H9 (cell line): ENCODE data around the gene DPP6. TPM values are rescaled to one million over a fixed set of nuclear protein-coding genes. Genes with fewer than 3 reads are reported as not detected.

Experiments used
- DNase-seq: peaks from one replicate; pipeline ENCODE4 v3.0.0-alpha.2; 2017
- H2AFZ ChIP-seq: one replicate; pipeline ENCODE4 v1.6.1; 2013; ENCODE audit warnings: mild to moderate bottlenecking, low read length, control low read depth, moderate library complexity
- H2AK5ac ChIP-seq: 2 replicates; pipeline ENCODE4 v1.6.1; 2013; ENCODE audit warnings: low read length, control low read depth, mixed read lengths; ENCODE audit not compliant: insufficient read length
- H2BK120ac ChIP-seq: one replicate; pipeline ENCODE4 v1.6.1; 2013; ENCODE audit warnings: low read depth, mild to moderate bottlenecking, low read length, control low read depth, inconsistent platforms; ENCODE audit not compliant: poor library complexity, severe bottlenecking
- H2BK12ac ChIP-seq: 2 replicates; pipeline ENCODE4 v1.6.1; 2013; ENCODE audit warnings: low read length, control low read depth, mixed read lengths, low read depth; ENCODE audit not compliant: insufficient read length
- H2BK15ac ChIP-seq: 2 replicates; pipeline ENCODE4 v1.6.1; 2013; ENCODE audit warnings: low read depth, low read length, control low read depth
- H2BK20ac ChIP-seq: one replicate; pipeline ENCODE4 v1.6.1; 2013; ENCODE audit warnings: low read depth, mild to moderate bottlenecking, low read length, control low read depth, inconsistent platforms; ENCODE audit not compliant: poor library complexity, severe bottlenecking
- H2BK5ac ChIP-seq: 2 replicates; pipeline ENCODE4 v1.6.1; 2013; ENCODE audit warnings: low read length, control low read depth, mixed read lengths; ENCODE audit not compliant: insufficient read length
- H3K14ac ChIP-seq: 2 replicates; pipeline ENCODE4 v1.6.1; 2013; ENCODE audit warnings: low read length, control low read depth; ENCODE audit not compliant: insufficient read depth
- H3K18ac ChIP-seq: 2 replicates; pipeline ENCODE4 v1.6.1; 2013; ENCODE audit warnings: low read depth, mild to moderate bottlenecking, mixed read lengths, low read length, control low read depth; ENCODE audit not compliant: insufficient read length
- H3K23ac ChIP-seq: 2 replicates; pipeline ENCODE4 v1.6.1; 2013; ENCODE audit warnings: low read length, control low read depth, mixed read lengths, low read depth; ENCODE audit not compliant: insufficient read length
- H3K23me2 ChIP-seq: 2 replicates; pipeline ENCODE4 v1.6.1; 2013; ENCODE audit warnings: low read depth, mild to moderate bottlenecking, mixed read lengths, low read length, control low read depth; ENCODE audit not compliant: insufficient read length, poor library complexity, severe bottlenecking
- H3K27ac ChIP-seq: 2 replicates; pipeline ENCODE4 v1.5.1; 2013; ENCODE audit warnings: low read length, control low read depth, mixed read lengths, low read depth; ENCODE audit not compliant: insufficient read length
- H3K27me3 ChIP-seq: 2 replicates; pipeline ENCODE4 v1.6.1; 2013; ENCODE audit warnings: low read length, control low read depth, inconsistent platforms; ENCODE audit not compliant: insufficient read depth
- H3K4ac ChIP-seq: 2 replicates; pipeline ENCODE4 v1.6.1; 2013; ENCODE audit warnings: low read depth, mild to moderate bottlenecking, control low read depth, inconsistent platforms, low read length, moderate library complexity
- H3K4me1 ChIP-seq: 2 replicates; pipeline ENCODE4 v1.6.1; 2013; ENCODE audit warnings: low read length, control low read depth, inconsistent platforms; ENCODE audit not compliant: insufficient read depth
- H3K4me2 ChIP-seq: 2 replicates; pipeline ENCODE4 v1.6.1; 2013; ENCODE audit warnings: low read length, control low read depth, mixed read lengths; ENCODE audit not compliant: insufficient read length, insufficient read depth
- H3K56ac ChIP-seq: 2 replicates; pipeline ENCODE4 v1.6.1; 2013; ENCODE audit warnings: low read depth, mild to moderate bottlenecking, mixed read lengths, low read length, control low read depth; ENCODE audit not compliant: insufficient read length
- H3K79me1 ChIP-seq: 2 replicates; pipeline ENCODE4 v1.6.1; 2013; ENCODE audit warnings: low read depth, mild to moderate bottlenecking, moderate library complexity, low read length, control low read depth, inconsistent platforms; ENCODE audit not compliant: insufficient read depth, poor library complexity, severe bottlenecking
- H3K79me2 ChIP-seq: 2 replicates; pipeline ENCODE4 v1.6.1; 2013; ENCODE audit warnings: low read length, control low read depth, inconsistent platforms; ENCODE audit not compliant: insufficient read depth
- H3K9ac ChIP-seq: 2 replicates; pipeline ENCODE4 v1.6.1; 2013; ENCODE audit warnings: low read length, control low read depth, mixed read lengths; ENCODE audit not compliant: insufficient read length; ENCODE audit errors: extremely low read depth
- H3K9me3 ChIP-seq: one replicate; pipeline ENCODE4 v1.6.1; 2013; ENCODE audit warnings: low read depth, low read length, inconsistent platforms; ENCODE audit not compliant: control insufficient read depth
- H3T11ph ChIP-seq: one replicate; pipeline ENCODE4 v1.6.1; 2013; ENCODE audit warnings: mild to moderate bottlenecking, low read length, control low read depth, inconsistent platforms
- H4K20me1 ChIP-seq: one replicate; pipeline ENCODE4 v1.6.1; 2013; ENCODE audit not compliant: control insufficient read depth, insufficient read length, insufficient read depth
- H4K5ac ChIP-seq: 2 replicates; pipeline ENCODE4 v1.6.1; 2013; ENCODE audit warnings: low read depth, mild to moderate bottlenecking, mixed read lengths, low read length, control low read depth; ENCODE audit not compliant: insufficient read length
- H4K8ac ChIP-seq: replicated peaks from 2 replicates; pipeline ENCODE4 v1.6.1; 2013; ENCODE audit warnings: low read length, control low read depth, mixed read lengths, low read depth; ENCODE audit not compliant: insufficient read length
- H4K91ac ChIP-seq: 2 replicates; pipeline ENCODE4 v1.6.1; 2013; ENCODE audit warnings: low read depth, mild to moderate bottlenecking, moderate library complexity, mixed read lengths, low read length, control low read depth; ENCODE audit not compliant: insufficient read length
- H3K27ac Mint-ChIP-seq, 3 experiments: 2 replicates in 2 of 3; 3 replicates in 1 of 3; pipeline ENCODE4 v1.8.0; 2020 to 2021; ENCODE audit warnings: mixed read lengths in 3 of 3, mild to moderate bottlenecking in 1 of 3, moderate library complexity in 1 of 3
- H3K27me3 Mint-ChIP-seq: 2 replicates; pipeline ENCODE4 v1.8.0; 2021; ENCODE audit warnings: low read depth, mild to moderate bottlenecking, moderate library complexity, mixed read lengths
- H3K36me3 Mint-ChIP-seq, 3 experiments: 2 replicates in 2 of 3; 3 replicates in 1 of 3; pipeline ENCODE4 v1.8.0; 2020 to 2021; ENCODE audit warnings: low read depth in 3 of 3, mixed read lengths in 3 of 3; ENCODE audit not compliant: insufficient read depth in 1 of 3
- H3K4me1 Mint-ChIP-seq, 2 experiments: 2 replicates each; pipeline ENCODE4 v1.8.0; 2020; ENCODE audit warnings: mixed read lengths in 2 of 2
- H3K4me3 Mint-ChIP-seq, 2 experiments: 2 replicates in 1 of 2; 3 replicates in 1 of 2; pipeline ENCODE4 v1.8.0; 2020 to 2021; ENCODE audit warnings: mild to moderate bottlenecking in 2 of 2, mixed read lengths in 2 of 2, moderate library complexity in 1 of 2
- H3K9me3 Mint-ChIP-seq, 2 experiments: 2 replicates in 1 of 2; 3 replicates in 1 of 2; pipeline ENCODE4 v1.8.0; 2020; ENCODE audit warnings: mild to moderate bottlenecking in 2 of 2, mixed read lengths in 2 of 2, moderate library complexity in 1 of 2
- CTCF ChIP-seq: fragments of 200-600 bp; sonication (generic); conservative IDR thresholded peaks from 3 replicates; pipeline ENCODE4 v1.8.0; 2021; ENCODE audit warnings: antibody characterized with exemption, mild to moderate bottlenecking
- WGBS: extraction: QIAGEN DNeasy Blood & Tissue Kit; methylation state at CpG from one replicate; pipeline ENCODE4 v1.1.7; 2013; ENCODE audit warnings: missing lambda C conversion rate, low lambda C conversion rate, mixed read lengths; ENCODE audit not compliant: insufficient read length; ENCODE audit errors: extremely low coverage; 5-methylcytosine and 5-hydroxymethylcytosine counted together
- total RNA-seq: library from RNA; stranded (reverse); gene quantifications from 2 replicates; pipeline ENCODE4 v1.2.1, GENCODE V29; 2021

The DPP6 gene
- total RNA-seq, 1 experiment from 2014 or later, result 4.5 TPM

- H3K4me1 Mint-ChIP-seq, result peaks cover 15 to 16% of the 10 kb centered on the region in 2 experiments
- Histone ChIP-seq H4K5ac (no peak overlapping the region), H3K79me2 (no peaks in the 10 kb centered on the region), H3K14ac (no peak overlapping the region), H2AK5ac (no peak overlapping the region), H3K9me3 (no peaks in the 10 kb centered on the region), H3K23me2 (no peaks in the 10 kb centered on the region), H3K4ac (no peak overlapping the region), H2BK12ac (no peak overlapping the region), H3K9ac (no peak overlapping the region), H3K56ac (no peak overlapping the region), H2BK15ac (no peak overlapping the region), H4K8ac (no peak overlapping the region), H3K18ac (no peak overlapping the region), H3K27ac (no peak overlapping the region), H2AFZ (no peak overlapping the region), H3T11ph (no peak overlapping the region), H4K20me1 (no peaks in the 10 kb centered on the region), H2BK120ac (no peak overlapping the region), H3K23ac (no peak overlapping the region), H2BK5ac (no peak overlapping the region), H2BK20ac (no peak overlapping the region), H3K4me2 (no peak overlapping the region), H3K79me1 (no peaks in the 10 kb centered on the region), H3K27me3 (no peaks in the 10 kb centered on the region), H3K4me1 (peaks cover 8% of the 10 kb centered on the region; the same call in 1 of the 2 replicates), H4K91ac (no peak overlapping the region)
- H3K9me3 Mint-ChIP-seq, result no peaks in the 10 kb centered on the region; a peak in 1 of 5 replicates
- H3K27me3 Mint-ChIP-seq, result no peaks in the 10 kb centered on the region; the same call in 1 of the 2 replicates
- no peak overlapping the region for H3K27ac Mint-ChIP-seq
- DNase-seq, result no peak
- H3K36me3 Mint-ChIP-seq, result peaks cover 0 to 3% (median 0%) of the 10 kb centered on the region in 3 experiments; a peak in 1 of 7 replicates
- no peak for TF ChIP-seq CTCF
- H3K4me3 Mint-ChIP-seq, result no peak overlapping the region
- WGBS, result no CpG with 5 or more reads among the region's 10 CpGs
Measured at GRCh38 chr7:154419344-154419743, 367.1 kb downstream of the DPP6 start.
